Endothelial cell of umbilical vein (primary cell): Measurements from ENCODE around the gene ERO1B. TPM values are rescaled to one million over a fixed set of nuclear protein-coding genes. Genes with fewer than 3 reads are reported as not detected.

Source experiments
- BruUV-seq: library from RNA; stranded (reverse); fragments of 400-500 nt; replicated peaks from 2 replicates; lab custom pipeline; 2021; lab: Mats Ljungman, UMichigan
- CTCF ChIA-PET: fragments of 300-600, 350-600 bp; sonication (Branson Sonifier 250); formaldehyde crosslinking; loops from one replicate; lab custom pipeline; 2021; ENCODE audit warnings: antibody characterized with exemption, inconsistent platforms; lab: Charles Lee
- POLR2A ChIA-PET: fragments of 300-600, 350-600 bp; sonication (Branson Sonifier 250); formaldehyde crosslinking; loops from one replicate; lab custom pipeline; 2021; ENCODE audit warnings: antibody characterized with exemption, inconsistent platforms; lab: Charles Lee
- DNase-seq: peaks from one replicate; pipeline ENCODE4 v3.0.0-alpha.2; 2011; ENCODE audit warnings: low read depth, low spot score
- FAIRE-seq: peaks from 2 replicates; lab custom pipeline; 2011; peaks lifted over from hg19 to GRCh38; lab: Jason Lieb, UNC
- H2AFZ ChIP-seq: 2 replicates; pipeline ENCODE4 v1.6.0; 2012; ENCODE audit warnings: low read depth, low read length, control low read depth, inconsistent platforms
- H3K27ac ChIP-seq: 2 replicates; pipeline ENCODE4 v1.5.1; 2011; ENCODE audit warnings: low read depth, mild to moderate bottlenecking, control low read depth, low read length, moderate library complexity; ENCODE audit not compliant: insufficient read depth
- H3K27me3 ChIP-seq, 2 experiments: 2 replicates each; pipeline versions ENCODE4 v1.6.0 to v1.6.1; 2011; ENCODE audit warnings: low read length in 2 of 2, mixed read lengths in 1 of 2; ENCODE audit not compliant: control insufficient read depth in 2 of 2, insufficient read depth in 2 of 2
- H3K36me3 ChIP-seq, 2 experiments: 2 replicates in 1 of 2; 3 replicates in 1 of 2; pipeline ENCODE4 v1.5.1; 2011; ENCODE audit warnings: low read length in 2 of 2, mild to moderate bottlenecking in 1 of 2, moderate library complexity in 1 of 2; ENCODE audit not compliant: control insufficient read depth in 2 of 2, insufficient read depth in 2 of 2; ENCODE audit errors: extremely low read depth in 1 of 2
- H3K4me1 ChIP-seq: 3 replicates; pipeline ENCODE4 v1.5.1; 2011; ENCODE audit warnings: mild to moderate bottlenecking, low read length; ENCODE audit not compliant: control insufficient read depth, insufficient read depth; ENCODE audit errors: extremely low read depth
- H3K4me2 ChIP-seq: 2 replicates; pipeline ENCODE4 v1.6.1; 2011; ENCODE audit warnings: low read length, control low read depth, mixed read lengths; ENCODE audit not compliant: insufficient read depth
- H3K4me3 ChIP-seq, 3 experiments: fragments of 200-600 bp in 1 of 3; sonication (generic), shearing (Covaris generic) in 1 of 3; replicated peaks in 1 of 3; 2 replicates each; pipeline ENCODE4 v1.5.1; 2011 to 2016; ENCODE audit warnings: control low read depth in 3 of 3, low read length in 3 of 3, mild to moderate bottlenecking in 2 of 3, inconsistent platforms in 1 of 3, low read depth in 1 of 3, moderate library complexity in 1 of 3; ENCODE audit not compliant: insufficient read depth in 1 of 3
- H3K79me2 ChIP-seq: 2 replicates; pipeline ENCODE4 v1.6.0; 2012; ENCODE audit warnings: low read length, inconsistent platforms; ENCODE audit not compliant: control insufficient read depth, insufficient read depth
- H3K9ac ChIP-seq: replicated peaks from 2 replicates; pipeline ENCODE3; 2011; ENCODE audit warnings: low read length, control low read depth; ENCODE audit not compliant: insufficient read depth; ENCODE audit errors: extremely low read depth
- H3K9me1 ChIP-seq: replicated peaks from 3 replicates; pipeline ENCODE4 v1.6.0; 2011; ENCODE audit warnings: mild to moderate bottlenecking, low read length; ENCODE audit not compliant: control insufficient read depth, insufficient read depth; ENCODE audit errors: extremely low read depth
- H3K9me3 ChIP-seq: replicated peaks from 2 replicates; pipeline ENCODE4 v1.5.1; 2012; ENCODE audit warnings: low read length, inconsistent platforms; ENCODE audit not compliant: control insufficient read depth, insufficient read depth
- H4K20me1 ChIP-seq: replicated peaks from 2 replicates; pipeline ENCODE3; 2011; ENCODE audit warnings: mild to moderate bottlenecking, low read length; ENCODE audit not compliant: control insufficient read depth, insufficient read depth; ENCODE audit errors: extremely low read depth
- CTCF ChIP-seq, 2 donors: IDR thresholded peaks; 1 replicate in 1 of 2; 2 replicates in 1 of 2; pipeline ENCODE4 v1.5.1; 2011; ENCODE audit warnings: low read length in 2 of 2, mild to moderate bottlenecking in 2 of 2, moderate library complexity in 2 of 2, control low read depth in 1 of 2, inconsistent platforms in 1 of 2, low read depth in 1 of 2; ENCODE audit not compliant: insufficient read depth in 1 of 2; ENCODE audit errors: extremely low read depth in 1 of 2
- FOS ChIP-seq: IDR thresholded peaks from 2 replicates; pipeline ENCODE4 v1.6.1; 2011; ENCODE audit warnings: mild to moderate bottlenecking, low read length, moderate library complexity, borderline replicate concordance; ENCODE audit not compliant: insufficient read depth
- GATA2 ChIP-seq: IDR thresholded peaks from 2 replicates; pipeline ENCODE4 v1.7.0; 2011; ENCODE audit warnings: low read depth, mild to moderate bottlenecking, moderate library complexity, mixed read lengths, low read length; ENCODE audit not compliant: insufficient read length, insufficient read depth
- MAX ChIP-seq: IDR thresholded peaks from 2 replicates; pipeline ENCODE4 v1.6.1; 2011; ENCODE audit not compliant: insufficient read depth, insufficient read length
- MYC ChIP-seq: IDR thresholded peaks from one replicate; pipeline ENCODE4 v1.6.1; 2011; ENCODE audit warnings: mild to moderate bottlenecking, low read depth, low read length
- POLR2A ChIP-seq: IDR thresholded peaks from 2 replicates; pipeline ENCODE4 v1.6.1; 2012; ENCODE audit warnings: low read depth, mild to moderate bottlenecking, control low read depth, low read length
- POLR2AphosphoS5 ChIP-seq: IDR thresholded peaks from 2 replicates; pipeline ENCODE4 v1.6.1; 2012; ENCODE audit warnings: low read depth, mild to moderate bottlenecking, control low read depth, low read length, moderate library complexity; ENCODE audit not compliant: insufficient read depth
- dilution Hi-C: fragments of 300-500 bp; cut with MboI; formaldehyde crosslinking; loops from one replicate; pipeline ENCODE4 v1.15.0; 2019; ENCODE audit warnings: low sequenced_read_pairs; ENCODE audit not compliant: extremely low pct_ligation_motif_present
- intact Hi-C: fragments of 100-400 bp; cut with micrococcal nuclease; formaldehyde crosslinking; loops from one replicate; pipeline ENCODE4 v1.10.0; 2022
- polyA plus RNA-seq, 4 experiments: library from polyadenylated mRNA; depleted of rRNA in 3 of 4; stranded (reverse) in 3 of 4; unstranded in 1 of 4; fragments of >200 nt; gene quantifications; 2 replicates each; pipeline versions ENCODE4 v1.2.1 to v1.2.3, GENCODE V29; 2011 to 2012; ENCODE audit warnings: missing spikeins in 1 of 4
- total RNA-seq: library from RNA; stranded (reverse); gene quantifications from 2 replicates; pipeline ENCODE4 v1.2.3, GENCODE V29; 2021

ERO1B gene
- total and polyA plus RNA-seq, 2 donors (not counting 3 experiments of a cell fraction or from before 2014, with no cell fraction given) = 1.9 to 3.6 TPM

- Histone ChIP-seq H3K27me3 (no peaks in the 10 kb centered on the region), H3K4me3 (no peak overlapping the region), H3K79me2 (no peaks in the 10 kb centered on the region), H3K9me3 (no peaks in the 10 kb centered on the region), H3K36me3 (no peaks in the 10 kb centered on the region), H3K4me2 (no peak overlapping the region), H3K9me1 (no peaks in the 10 kb centered on the region), H2AFZ (no peak overlapping the region), H3K9ac (no peak overlapping the region), H3K4me1 (no peaks in the 10 kb centered on the region), H4K20me1 (no peaks in the 10 kb centered on the region), H3K27ac (no peak overlapping the region)
- no peak for TF ChIP-seq MAX
- TF ChIP-seq POLR2A = no peak
- TF ChIP-seq POLR2AphosphoS5 = no peak
- TF ChIP-seq FOS = no peak
- TF ChIP-seq MYC = no peak
- TF ChIP-seq GATA2 = no peak
- TF ChIP-seq CTCF (IDR thresholded peaks at IDR 0.05; ENCODE audit: extremely low read depth in 1 of 2, insufficient read depth in 1 of 2, low read depth in 1 of 2, low read length in 2 of 2) = no peak
- POLR2A ChIA-PET = no interaction called here
- no TSS peak for BruUV-seq
- CTCF ChIA-PET = no interaction called here
- intact Hi-C loops = no loop called here
- dilution Hi-C loops = no loop called here
- FAIRE-seq (no peak), DNase-seq (no peak)
These were observed 67.0 kb downstream of the ERO1B start for GRCh38 chr1:236214761-236215160.
